ENCODE measurements around the gene SP5.

The SP5 gene

DNA sequence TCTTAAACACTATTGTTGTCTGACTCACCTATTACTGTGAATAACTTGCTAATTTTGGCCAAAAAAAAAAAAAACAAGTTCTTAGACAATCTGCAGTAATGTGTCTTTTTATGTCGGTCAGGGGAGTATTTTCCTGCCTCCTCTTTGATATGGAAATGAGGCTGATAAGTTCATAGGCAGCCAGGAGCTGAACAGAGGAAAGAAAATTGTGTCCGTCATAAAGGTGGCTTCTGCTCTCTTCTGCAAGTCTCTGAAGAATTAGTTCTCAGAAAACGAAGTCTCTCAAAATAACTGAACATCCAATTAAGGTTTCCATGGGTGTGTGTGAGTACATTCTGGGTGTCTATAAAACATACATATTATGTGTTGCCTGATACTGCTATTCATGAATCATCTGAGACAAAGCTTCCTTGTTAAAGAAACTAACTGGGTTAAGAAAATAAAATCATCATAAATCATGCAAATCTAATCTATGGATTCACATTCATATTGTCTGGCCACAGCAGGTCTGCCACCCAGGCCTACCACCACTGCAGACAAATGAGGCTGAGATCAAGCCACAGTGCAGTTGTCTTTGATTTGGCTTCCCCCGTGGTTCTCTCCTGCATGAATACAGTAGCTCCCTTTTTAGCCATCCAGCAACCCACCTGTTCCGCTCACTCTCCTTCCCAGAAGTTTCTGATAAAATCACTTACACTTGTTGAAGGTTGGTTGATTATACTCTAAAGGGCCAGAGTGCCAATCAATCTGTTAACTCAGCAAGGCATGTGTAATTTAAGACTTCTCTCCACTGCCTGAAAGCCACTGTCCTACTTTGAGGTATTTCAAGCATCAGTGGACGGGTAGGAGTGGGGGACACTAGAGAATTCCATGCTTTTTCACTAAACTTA is 19.4 kb upstream of the SP5 start:
- H3K4me3 Mint-ChIP-seq, result no peak overlapping the region
- H3K27ac Mint-ChIP-seq, result no peak overlapping the region
- CTCF ChIA-PET, result no interaction called here
- peaks cover 5% of the 10 kb centered on the region for H3K27me3 Mint-ChIP-seq
- H3K4me1 Mint-ChIP-seq, result no peaks in the 10 kb centered on the region
- no peak for DNase-seq
- no peaks in the 10 kb centered on the region for H3K9me3 Mint-ChIP-seq
- no peaks in the 10 kb centered on the region for H3K36me3 Mint-ChIP-seq

DNA sequence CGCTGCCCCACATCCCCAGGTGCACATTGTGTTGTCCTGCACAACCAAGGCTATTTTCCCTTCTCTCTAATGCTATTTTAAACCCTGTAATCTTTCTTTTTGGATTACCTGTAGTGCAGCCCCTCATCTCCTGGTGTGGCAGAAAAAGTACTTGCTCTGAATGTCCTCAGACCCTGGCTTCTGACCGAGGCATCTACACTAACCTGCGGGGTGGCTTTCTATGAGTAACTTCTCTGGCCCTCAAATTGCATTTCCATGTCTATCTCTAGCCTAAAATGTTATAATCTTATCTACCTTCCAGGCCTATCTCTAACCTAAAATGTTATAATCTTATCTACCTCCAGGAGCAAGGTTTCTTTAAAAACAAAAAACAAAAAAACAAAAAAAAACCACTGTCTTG is 18.2 kb upstream of the SP5 start:
- Mint-ChIP-seq H3K4me3 (no peak overlapping the region), H3K27me3 (peaks cover 15% of the 10 kb centered on the region), H3K9me3 (no peaks in the 10 kb centered on the region), H3K27ac (no peak overlapping the region), H3K36me3 (no peaks in the 10 kb centered on the region), H3K4me1 (no peaks in the 10 kb centered on the region)
- no peak for DNase-seq
- CTCF ChIA-PET, result no interaction called here

- Mint-ChIP-seq H3K4me1 (no peaks in the 10 kb centered on the region), H3K27ac (no peak overlapping the region), H3K9me3 (no peaks in the 10 kb centered on the region), H3K36me3 (no peaks in the 10 kb centered on the region), H3K27me3 (peaks cover 35% of the 10 kb centered on the region), H3K4me3 (no peak overlapping the region)
- CTCF ChIA-PET, result no interaction called here
- no peak for DNase-seq
Observed at GRCh38 chr2:170701011-170701410, 14.1 kb upstream of the SP5 start.

GRCh38 chr2:170703776-170704476 is 11.2 kb upstream of the SP5 start:
- Mint-ChIP-seq H3K4me3 (no peak overlapping the region), H3K27me3 (peaks cover 57% of the 10 kb centered on the region), H3K36me3 (no peaks in the 10 kb centered on the region), H3K27ac (no peak overlapping the region), H3K9me3 (no peaks in the 10 kb centered on the region), H3K4me1 (no peaks in the 10 kb centered on the region)
- DNase-seq, result no peak
- CTCF ChIA-PET, result no interaction called here

- H3K27ac Mint-ChIP-seq, result no peak overlapping the region
- peaks cover 9% of the 10 kb centered on the region for H3K4me1 Mint-ChIP-seq
- no peak for DNase-seq
- no peak overlapping the region for H3K4me3 Mint-ChIP-seq
- H3K36me3 Mint-ChIP-seq, result no peaks in the 10 kb centered on the region
- CTCF ChIA-PET, result interaction anchor here (1.1 to 1.5 kb wide), 2 partner anchors 9 to 385 kb away, joined by 3 to 4 read pairs; no protein-coding TSS in a partner anchor
- peaks cover 87% of the 10 kb centered on the region for H3K27me3 Mint-ChIP-seq
- H3K9me3 Mint-ChIP-seq, result no peaks in the 10 kb centered on the region
Observed at GRCh38 chr2:170707821-170708795, 7.0 kb upstream of the SP5 start.

- Mint-ChIP-seq H3K4me3 (no peak overlapping the region), H3K27me3 (peaks cover 94% of the 10 kb centered on the region), H3K36me3 (peaks cover 2% of the 10 kb centered on the region), H3K4me1 (peaks cover 17% of the 10 kb centered on the region), H3K27ac (no peak overlapping the region), H3K9me3 (no peaks in the 10 kb centered on the region)
- no peak for DNase-seq
- CTCF ChIA-PET, result interaction anchor here (1.1 to 2.8 kb wide), 2 partner anchors 102 to 106 kb away, joined by 4 to 13 read pairs; partner anchors contain the start of gene GAD1
Observed at GRCh38 chr2:170710609-170710979, 4.5 kb upstream of the SP5 start.

DNA sequence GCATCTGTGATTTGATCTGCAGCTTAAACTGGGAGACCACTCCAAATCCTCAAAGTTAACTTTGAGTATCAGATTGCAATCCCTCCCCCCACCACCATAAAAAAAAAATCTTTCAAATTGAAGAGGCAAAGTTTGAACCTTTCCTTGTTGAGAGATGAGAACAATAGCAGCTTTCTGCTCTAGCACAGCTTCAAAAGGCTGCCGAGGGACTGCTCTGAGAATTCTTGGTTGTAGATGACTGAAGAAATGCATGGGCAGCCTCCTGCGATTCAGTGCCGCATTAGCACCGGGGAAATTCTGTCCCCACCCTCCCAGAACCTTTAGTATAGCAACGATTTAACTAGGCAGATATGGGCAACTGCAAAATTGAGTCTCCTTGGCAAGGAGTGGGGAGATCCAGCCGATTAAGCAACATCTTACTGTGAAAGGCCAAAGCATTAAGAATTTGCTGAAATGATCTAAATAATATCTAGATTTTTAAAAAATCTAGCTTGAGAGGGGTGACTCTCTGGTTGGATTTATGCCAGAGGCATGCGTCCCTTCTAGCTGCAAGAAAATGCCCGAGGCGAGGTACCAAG is 3.9 kb upstream of the SP5 start:
- H3K36me3 Mint-ChIP-seq, result peaks cover 2% of the 10 kb centered on the region
- peaks cover 19% of the 10 kb centered on the region for H3K4me1 Mint-ChIP-seq
- no peak for DNase-seq
- no peak overlapping the region for H3K4me3 Mint-ChIP-seq
- CTCF ChIA-PET, result interaction anchor here (1.1 to 2.8 kb wide), 2 partner anchors 102 to 105 kb away, joined by 4 to 13 read pairs; partner anchors contain the start of gene GAD1
- H3K27ac Mint-ChIP-seq, result no peak overlapping the region
- H3K9me3 Mint-ChIP-seq, result no peaks in the 10 kb centered on the region
- H3K27me3 Mint-ChIP-seq, result peaks cover 100% of the 10 kb centered on the region

DNA sequence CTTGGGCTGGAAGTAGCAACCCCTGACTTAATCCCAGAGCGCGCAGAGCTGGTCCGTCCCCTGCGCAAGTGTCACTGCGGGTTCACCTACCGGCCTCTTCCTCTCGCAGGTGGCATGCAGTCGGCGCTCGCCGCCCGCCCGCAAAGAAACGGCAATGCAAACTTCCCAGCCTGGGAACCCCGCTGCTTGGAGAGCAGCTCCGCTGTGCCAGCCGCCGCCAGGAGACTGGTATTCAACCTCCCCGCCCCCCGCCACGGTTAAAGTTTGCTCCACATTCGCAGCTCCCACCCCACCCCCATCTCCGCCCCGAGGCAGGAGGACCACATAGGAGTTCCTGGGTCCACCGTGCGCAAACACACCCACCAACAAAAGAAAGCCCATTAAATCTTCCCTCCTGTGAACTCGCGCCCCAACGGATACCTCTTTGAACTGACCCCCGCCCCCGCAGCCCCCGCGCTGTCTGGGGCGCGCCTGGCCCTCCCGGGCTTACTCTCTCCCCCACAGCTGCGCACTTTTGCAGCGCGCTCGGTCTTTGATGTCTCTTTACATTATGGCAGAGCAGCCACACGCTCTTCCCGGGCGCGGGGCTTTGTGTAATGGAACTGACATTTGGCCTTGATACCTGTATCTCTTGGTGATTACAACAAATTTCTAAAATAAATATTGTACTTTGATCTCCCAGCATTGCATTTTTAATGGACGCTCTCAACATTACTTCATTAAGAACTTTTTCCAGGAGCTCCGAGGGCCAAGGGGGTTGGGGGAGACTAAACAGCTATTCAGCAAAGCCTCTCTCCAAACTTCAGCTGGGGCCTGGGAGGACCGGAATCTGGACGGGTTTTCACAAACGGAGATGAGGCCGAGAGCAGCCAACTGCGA is 3.1 kb upstream of the SP5 start:
- DNase-seq, result no peak
- Mint-ChIP-seq H3K36me3 (peaks cover 2% of the 10 kb centered on the region), H3K27ac (peak overlapping the region; percentile 42), H3K4me1 (peaks cover 20% of the 10 kb centered on the region), H3K9me3 (no peaks in the 10 kb centered on the region), H3K27me3 (peaks cover 100% of the 10 kb centered on the region), H3K4me3 (no peak overlapping the region)
- CTCF ChIA-PET, result interaction anchor here (2.8 kb wide), 1 partner anchor 101 kb away, joined by 13 read pairs; no protein-coding TSS in a partner anchor

GRCh38 chr2:170712653-170713542 is 2.2 kb upstream of the SP5 start:
- CTCF ChIA-PET, result interaction anchor here (1.0 to 2.8 kb wide), 4 partner anchors 100 to 109 kb away, joined by 4 to 13 read pairs (median 5); no protein-coding TSS in a partner anchor
- Mint-ChIP-seq H3K27ac (peak overlapping the region; percentile 42), H3K4me3 (peak overlapping the region; percentile 33)

DNA sequence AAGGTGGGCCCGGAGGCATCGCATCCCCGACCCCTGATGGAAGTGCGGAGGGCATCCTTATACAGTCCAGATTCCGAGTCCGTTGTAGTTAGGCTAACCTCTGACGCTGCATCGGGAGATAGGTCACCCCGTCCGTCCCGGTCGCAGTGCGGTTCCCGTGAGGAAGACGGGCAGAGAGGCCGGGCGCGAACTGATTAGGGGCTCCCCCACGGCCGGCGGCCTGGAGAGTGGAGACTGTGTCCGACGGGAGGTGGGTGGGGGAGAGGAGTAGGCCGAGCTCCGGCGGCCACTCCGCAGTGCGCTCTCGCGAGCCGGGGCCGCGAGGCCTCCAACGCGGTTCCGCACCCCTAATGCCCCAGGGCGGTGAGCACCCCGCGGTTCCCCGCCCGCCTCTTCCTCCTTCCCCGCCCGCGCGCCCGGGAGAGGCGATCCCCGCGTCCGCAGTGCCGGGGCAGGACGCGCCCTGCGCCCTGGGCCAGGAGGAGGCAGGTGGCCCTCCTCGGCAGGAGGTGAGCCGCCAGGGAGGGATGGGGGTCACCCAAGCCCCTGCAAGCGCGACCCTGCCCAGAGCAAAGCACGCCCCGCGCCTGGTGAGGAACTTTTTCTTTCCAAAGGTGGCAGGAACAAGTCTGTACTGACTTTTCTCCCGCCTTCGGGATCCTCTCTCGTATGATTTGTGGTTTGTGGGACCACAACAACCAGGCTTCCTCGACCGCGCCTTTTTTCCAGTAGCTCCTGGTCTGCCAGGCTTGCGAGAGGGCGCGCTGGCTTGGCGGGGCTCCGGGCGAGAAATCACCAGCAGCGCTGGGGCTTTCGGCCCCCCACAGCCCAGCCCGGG is 1.4 kb upstream of the SP5 start:
- CTCF ChIA-PET, result interaction anchor here (1.0 to 2.1 kb wide), 3 partner anchors 99 to 108 kb away, joined by 4 to 6 read pairs (median 4); no protein-coding TSS in a partner anchor
- DNase-seq, result no peak

More at GRCh38 chr2:170712653-170713542, 2.2 kb upstream of the SP5 start:
- Mint-ChIP-seq H3K4me1 (peaks cover 29% of the 10 kb centered on the region), H3K9me3 (no peaks in the 10 kb centered on the region), H3K36me3 (peaks cover 3% of the 10 kb centered on the region), H3K27me3 (peaks cover 100% of the 10 kb centered on the region)
- no peak for DNase-seq

GRCh38 chr2:170714381-170715061 is 616 bp upstream of the SP5 start:
- H3K9me3 Mint-ChIP-seq, result no peaks in the 10 kb centered on the region
- H3K27me3 Mint-ChIP-seq, result peaks cover 100% of the 10 kb centered on the region
- H3K4me1 Mint-ChIP-seq, result peaks cover 30% of the 10 kb centered on the region
- peak overlapping the region; percentile 71 for H3K4me3 Mint-ChIP-seq
- peak overlapping the region; percentile 55 for H3K27ac Mint-ChIP-seq
- DNase-seq, result peak; percentile 34
- peaks cover 3% of the 10 kb centered on the region for H3K36me3 Mint-ChIP-seq
- CTCF ChIA-PET, result interaction anchor here (2.1 kb wide), 1 partner anchor 101 kb away, joined by 6 read pairs; no protein-coding TSS in a partner anchor

More for the DNA sequence above, 1.4 kb upstream of the SP5 start:
- Mint-ChIP-seq H3K27ac (no peak overlapping the region), H3K27me3 (peaks cover 100% of the 10 kb centered on the region), H3K36me3 (peaks cover 3% of the 10 kb centered on the region), H3K4me1 (peaks cover 30% of the 10 kb centered on the region), H3K9me3 (no peaks in the 10 kb centered on the region), H3K4me3 (peak overlapping the region; percentile 22)
